HepG2 (cell line): Measurements from ENCODE around the gene GTF2A2. TPM values are rescaled to one million over a fixed set of nuclear protein-coding genes. Genes with fewer than 3 reads are reported as not detected.

Experiments
- ELF3 ChIP-seq: IDR thresholded peaks from 2 replicates; pipeline ENCODE4 v1.6.1; 2016; ENCODE audit warnings: missing genetic modification reagents, missing compliant biosample characterization
- ERF ChIP-seq: IDR thresholded peaks from 2 replicates; pipeline ENCODE4 v1.6.1; 2018; ENCODE audit warnings: missing biosample characterization, missing genetic modification reagents
- GATAD2A ChIP-seq: IDR thresholded peaks from 2 replicates; pipeline ENCODE4 v1.6.1; 2016
- GTF2F1 ChIP-seq: fragments of 150-350 bp; IDR thresholded peaks from 2 replicates; pipeline ENCODE4 v1.6.1; 2014; ENCODE audit warnings: low read length
- KLF12 ChIP-seq: sonication (generic); formaldehyde crosslinking; IDR thresholded peaks from 2 replicates; pipeline ENCODE4 v1.4.0; 2020; ENCODE audit warnings: missing genetic modification reagents, borderline replicate concordance
- NFIB ChIP-seq: sonication (generic); formaldehyde crosslinking; IDR thresholded peaks from 2 replicates; pipeline ENCODE4 v1.9.0; 2021; ENCODE audit warnings: missing genetic modification reagents, mild to moderate bottlenecking, borderline replicate concordance
- RFXANK ChIP-seq: IDR thresholded peaks from 2 replicates; pipeline ENCODE4 v1.6.1; 2016
- TBX2 ChIP-seq: sonication (generic); formaldehyde crosslinking; IDR thresholded peaks from 2 replicates; pipeline ENCODE4 v1.5.0; 2020; ENCODE audit warnings: missing genetic modification reagents, mild to moderate bottlenecking, borderline replicate concordance
- ZBTB38 ChIP-seq: sonication (generic); formaldehyde crosslinking; IDR thresholded peaks from 2 replicates; pipeline ENCODE4 v1.5.1; 2020; ENCODE audit warnings: mild to moderate bottlenecking, missing genetic modification reagents
- ZNF34 ChIP-seq: sonication (generic); formaldehyde crosslinking; IDR thresholded peaks from 2 replicates; pipeline ENCODE4 v1.4.0; 2020; ENCODE audit warnings: mild to moderate bottlenecking, missing genetic modification reagents, borderline replicate concordance
- ZNF460 ChIP-seq: sonication (generic); formaldehyde crosslinking; IDR thresholded peaks from 2 replicates; pipeline ENCODE4 v1.5.1; 2020; ENCODE audit warnings: missing genetic modification reagents, mild to moderate bottlenecking, borderline replicate concordance
- ZNF589 ChIP-seq: sonication (generic); formaldehyde crosslinking; conservative IDR thresholded peaks from 2 replicates; pipeline ENCODE4 v1.8.0; 2022; ENCODE audit warnings: mild to moderate bottlenecking, moderate library complexity, missing genetic modification reagents
- ZNF687 ChIP-seq: sonication (generic); formaldehyde crosslinking; IDR thresholded peaks from 2 replicates; pipeline ENCODE4 v1.5.1; 2020; ENCODE audit warnings: mild to moderate bottlenecking, missing genetic modification reagents, moderate library complexity
- polyA plus RNA-seq, 8 experiments: library from polyadenylated mRNA; depleted of rRNA in 3 of 8; stranded (reverse) in 7 of 8; unstranded in 1 of 8; fragments of >200 nt; fragmentation: Illumina TruSeq in 4 of 8; extraction: Trizol in 4 of 8; gene quantifications; 2 replicates each; pipeline versions ENCODE4 v1.2.1 to v1.2.3, GENCODE V29; 2011 to 2016; ENCODE audit warnings: low read depth in 4 of 8, missing spikeins in 1 of 8, mixed read lengths in 1 of 8; ENCODE audit not compliant: insufficient read depth in 1 of 8
- total RNA-seq, 5 experiments: library from RNA; depleted of rRNA; stranded (reverse); fragments of >200 nt; fragmentation: Illumina TruSeq; extraction: Trizol; gene quantifications; 2 replicates each; pipeline ENCODE4 v1.2.3, GENCODE V29; 2016; ENCODE audit warnings: low read depth in 1 of 5
- TF ChIP-seq, protein P1 (sequence below): sonication (generic); formaldehyde crosslinking; IDR thresholded peaks from 2 replicates; pipeline ENCODE4 v1.4.0; 2020; ENCODE audit warnings: mild to moderate bottlenecking, missing genetic modification reagents
- TF ChIP-seq, protein P2 (sequence below): sonication (generic); formaldehyde crosslinking; conservative IDR thresholded peaks from 2 replicates; pipeline ENCODE4 v1.8.0; 2022; ENCODE audit warnings: low read depth, missing genetic modification reagents
- TF ChIP-seq, protein P3 (sequence below): sonication (generic); formaldehyde crosslinking; IDR thresholded peaks from 2 replicates; pipeline ENCODE4 v1.9.0; 2022; ENCODE audit warnings: missing genetic modification reagents, mild to moderate bottlenecking, borderline replicate concordance
- TF ChIP-seq, protein P4 (sequence below): IDR thresholded peaks from 2 replicates; pipeline ENCODE4 v1.6.1; 2016; ENCODE audit warnings: low read depth, missing genetic modification reagents, missing compliant biosample characterization

Gene GTF2A2
- total and polyA plus RNA-seq, 2 of the 13 experiments (the other 11 are each of a cell fraction or from before 2014, with no cell fraction given): 24.4 to 106 TPM

DNA sequence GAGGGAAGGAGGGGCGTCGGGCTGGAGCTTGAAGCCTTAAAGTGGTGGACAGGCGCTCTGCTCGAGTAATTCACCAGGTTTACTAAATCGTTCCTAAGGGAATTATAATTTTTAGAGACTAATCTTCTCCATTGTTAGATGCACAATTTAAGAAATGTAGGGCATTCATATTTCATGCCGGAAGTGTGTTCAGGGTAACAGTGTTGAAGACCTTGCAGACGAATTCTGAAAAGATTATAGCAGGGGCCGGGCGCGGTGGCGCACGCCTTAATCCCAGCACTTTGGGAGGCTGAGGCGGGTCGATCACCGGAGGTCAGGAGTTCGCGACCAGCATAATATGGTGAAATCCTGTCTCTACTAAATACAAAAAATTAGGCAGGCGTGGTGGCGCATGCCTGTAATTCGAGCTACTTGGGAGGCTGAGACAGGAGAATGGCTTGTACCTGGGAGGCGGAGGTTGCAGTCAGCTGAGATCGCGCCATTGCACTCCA lies 365 bp upstream of the GTF2A2 start (continued):
- TF ChIP-seq, protein P1, sequence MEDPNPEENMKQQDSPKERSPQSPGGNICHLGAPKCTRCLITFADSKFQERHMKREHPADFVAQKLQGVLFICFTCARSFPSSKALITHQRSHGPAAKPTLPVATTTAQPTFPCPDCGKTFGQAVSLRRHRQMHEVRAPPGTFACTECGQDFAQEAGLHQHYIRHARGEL: no peak
- TF ChIP-seq ZNF687 (CRISPR knock-in tag) (peak; percentile 58; the same call in 1 of the 2 replicates), GATAD2A (CRISPR knock-in tag) (no peak), ELF3 (CRISPR knock-in tag) (no peak), GTF2F1 (no peak), ERF (CRISPR knock-in tag) (no peak), ZBTB38 (CRISPR knock-in tag) (0 out of 2 replicates have a peak, but pooled peaks have one; percentile 4), ZNF589 (no peak), RFXANK (CRISPR knock-in tag) (no peak), ZNF34 (CRISPR knock-in tag) (no peak), ZNF460 (CRISPR knock-in tag) (peak; percentile 79; the same call in 1 of the 2 replicates), NFIB (CRISPR knock-in tag) (no peak), KLF12 (CRISPR knock-in tag) (no peak), TBX2 (CRISPR knock-in tag) (peak; percentile 6; the same call in 1 of the 2 replicates)
- TF ChIP-seq, protein P2, sequence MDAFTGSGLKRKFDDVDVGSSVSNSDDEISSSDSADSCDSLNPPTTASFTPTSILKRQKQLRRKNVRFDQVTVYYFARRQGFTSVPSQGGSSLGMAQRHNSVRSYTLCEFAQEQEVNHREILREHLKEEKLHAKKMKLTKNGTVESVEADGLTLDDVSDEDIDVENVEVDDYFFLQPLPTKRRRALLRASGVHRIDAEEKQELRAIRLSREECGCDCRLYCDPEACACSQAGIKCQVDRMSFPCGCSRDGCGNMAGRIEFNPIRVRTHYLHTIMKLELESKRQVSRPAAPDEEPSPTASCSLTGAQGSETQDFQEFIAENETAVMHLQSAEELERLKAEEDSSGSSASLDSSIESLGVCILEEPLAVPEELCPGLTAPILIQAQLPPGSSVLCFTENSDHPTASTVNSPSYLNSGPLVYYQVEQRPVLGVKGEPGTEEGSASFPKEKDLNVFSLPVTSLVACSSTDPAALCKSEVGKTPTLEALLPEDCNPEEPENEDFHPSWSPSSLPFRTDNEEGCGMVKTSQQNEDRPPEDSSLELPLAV (CRISPR knock-in tag): no peak
- TF ChIP-seq, protein P3, sequence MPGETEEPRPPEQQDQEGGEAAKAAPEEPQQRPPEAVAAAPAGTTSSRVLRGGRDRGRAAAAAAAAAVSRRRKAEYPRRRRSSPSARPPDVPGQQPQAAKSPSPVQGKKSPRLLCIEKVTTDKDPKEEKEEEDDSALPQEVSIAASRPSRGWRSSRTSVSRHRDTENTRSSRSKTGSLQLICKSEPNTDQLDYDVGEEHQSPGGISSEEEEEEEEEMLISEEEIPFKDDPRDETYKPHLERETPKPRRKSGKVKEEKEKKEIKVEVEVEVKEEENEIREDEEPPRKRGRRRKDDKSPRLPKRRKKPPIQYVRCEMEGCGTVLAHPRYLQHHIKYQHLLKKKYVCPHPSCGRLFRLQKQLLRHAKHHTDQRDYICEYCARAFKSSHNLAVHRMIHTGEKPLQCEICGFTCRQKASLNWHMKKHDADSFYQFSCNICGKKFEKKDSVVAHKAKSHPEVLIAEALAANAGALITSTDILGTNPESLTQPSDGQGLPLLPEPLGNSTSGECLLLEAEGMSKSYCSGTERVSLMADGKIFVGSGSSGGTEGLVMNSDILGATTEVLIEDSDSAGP (CRISPR knock-in tag): peak; percentile 96
- TF ChIP-seq, protein P4, sequence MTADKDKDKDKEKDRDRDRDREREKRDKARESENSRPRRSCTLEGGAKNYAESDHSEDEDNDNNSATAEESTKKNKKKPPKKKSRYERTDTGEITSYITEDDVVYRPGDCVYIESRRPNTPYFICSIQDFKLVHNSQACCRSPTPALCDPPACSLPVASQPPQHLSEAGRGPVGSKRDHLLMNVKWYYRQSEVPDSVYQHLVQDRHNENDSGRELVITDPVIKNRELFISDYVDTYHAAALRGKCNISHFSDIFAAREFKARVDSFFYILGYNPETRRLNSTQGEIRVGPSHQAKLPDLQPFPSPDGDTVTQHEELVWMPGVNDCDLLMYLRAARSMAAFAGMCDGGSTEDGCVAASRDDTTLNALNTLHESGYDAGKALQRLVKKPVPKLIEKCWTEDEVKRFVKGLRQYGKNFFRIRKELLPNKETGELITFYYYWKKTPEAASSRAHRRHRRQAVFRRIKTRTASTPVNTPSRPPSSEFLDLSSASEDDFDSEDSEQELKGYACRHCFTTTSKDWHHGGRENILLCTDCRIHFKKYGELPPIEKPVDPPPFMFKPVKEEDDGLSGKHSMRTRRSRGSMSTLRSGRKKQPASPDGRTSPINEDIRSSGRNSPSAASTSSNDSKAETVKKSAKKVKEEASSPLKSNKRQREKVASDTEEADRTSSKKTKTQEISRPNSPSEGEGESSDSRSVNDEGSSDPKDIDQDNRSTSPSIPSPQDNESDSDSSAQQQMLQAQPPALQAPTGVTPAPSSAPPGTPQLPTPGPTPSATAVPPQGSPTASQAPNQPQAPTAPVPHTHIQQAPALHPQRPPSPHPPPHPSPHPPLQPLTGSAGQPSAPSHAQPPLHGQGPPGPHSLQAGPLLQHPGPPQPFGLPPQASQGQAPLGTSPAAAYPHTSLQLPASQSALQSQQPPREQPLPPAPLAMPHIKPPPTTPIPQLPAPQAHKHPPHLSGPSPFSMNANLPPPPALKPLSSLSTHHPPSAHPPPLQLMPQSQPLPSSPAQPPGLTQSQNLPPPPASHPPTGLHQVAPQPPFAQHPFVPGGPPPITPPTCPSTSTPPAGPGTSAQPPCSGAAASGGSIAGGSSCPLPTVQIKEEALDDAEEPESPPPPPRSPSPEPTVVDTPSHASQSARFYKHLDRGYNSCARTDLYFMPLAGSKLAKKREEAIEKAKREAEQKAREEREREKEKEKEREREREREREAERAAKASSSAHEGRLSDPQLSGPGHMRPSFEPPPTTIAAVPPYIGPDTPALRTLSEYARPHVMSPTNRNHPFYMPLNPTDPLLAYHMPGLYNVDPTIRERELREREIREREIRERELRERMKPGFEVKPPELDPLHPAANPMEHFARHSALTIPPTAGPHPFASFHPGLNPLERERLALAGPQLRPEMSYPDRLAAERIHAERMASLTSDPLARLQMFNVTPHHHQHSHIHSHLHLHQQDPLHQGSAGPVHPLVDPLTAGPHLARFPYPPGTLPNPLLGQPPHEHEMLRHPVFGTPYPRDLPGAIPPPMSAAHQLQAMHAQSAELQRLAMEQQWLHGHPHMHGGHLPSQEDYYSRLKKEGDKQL (CRISPR knock-in tag): no peak
